Omental fat pad (tissue), 4 donors: Measurements from ENCODE around the gene EIF4B. TPM values are rescaled to one million over a fixed set of nuclear protein-coding genes. Genes with fewer than 3 reads are reported as not detected.

Source experiments
- ATAC-seq: fragments of 150-250 bp; one replicate; pipeline ENCODE4 v1.9.1; 2016; ENCODE audit warnings: mild to moderate bottlenecking, moderate library complexity; ENCODE audit not compliant: low FRiP score
- DNase-seq: peaks from one replicate; pipeline ENCODE4 v3.0.0-alpha.2; 2019; ENCODE audit warnings: low spot score
- CTCF ChIP-seq, 3 donors: fragments of 450-650 bp; IDR thresholded peaks; one replicate each; pipeline ENCODE4 v1.5.1; 2016 to 2017; ENCODE audit warnings: antibody characterized with exemption in 3 of 3, mild to moderate bottlenecking in 3 of 3, moderate library complexity in 2 of 3
- small RNA-seq: library from RNA; depleted of rRNA; stranded (forward); fragments of <200 nt; gene quantifications from one replicate; pipeline ENCODE3, GENCODE V24; 2016
- total RNA-seq, 4 donors: library from RNA; depleted of rRNA; stranded (reverse); fragments of >200 nt; gene quantifications; one replicate each; pipeline ENCODE4 v1.1.0, GENCODE V29; 2016

Gene EIF4B
- total RNA-seq, 4 donors from 2014 or later, result 449 to 633 (median 553) TPM

- no peak for TF ChIP-seq CTCF (IDR thresholded peaks at IDR 0.05)
These were observed 73.2 kb downstream of the EIF4B start, which contains the start of gene SPRYD3 for GRCh38 chr12:53079226-53080117. Gene SPRYD3, minus strand, starts transcription at chr12:53079390. Its CDS starts 57 bp downstream, at chr12:53079333.

GRCh38 chr12:53082637-53083175 lies 76.5 kb downstream of the EIF4B start:
- ATAC-seq (no peak), DNase-seq (no peak)
- TF ChIP-seq CTCF (IDR thresholded peaks at IDR 0.05), result no peak

More at GRCh38 chr12:53079226-53080117, 73.2 kb downstream of the EIF4B start, which contains the start of gene SPRYD3:
- peak; percentile 99 for ATAC-seq
- peak; percentile 90 for DNase-seq

DNA sequence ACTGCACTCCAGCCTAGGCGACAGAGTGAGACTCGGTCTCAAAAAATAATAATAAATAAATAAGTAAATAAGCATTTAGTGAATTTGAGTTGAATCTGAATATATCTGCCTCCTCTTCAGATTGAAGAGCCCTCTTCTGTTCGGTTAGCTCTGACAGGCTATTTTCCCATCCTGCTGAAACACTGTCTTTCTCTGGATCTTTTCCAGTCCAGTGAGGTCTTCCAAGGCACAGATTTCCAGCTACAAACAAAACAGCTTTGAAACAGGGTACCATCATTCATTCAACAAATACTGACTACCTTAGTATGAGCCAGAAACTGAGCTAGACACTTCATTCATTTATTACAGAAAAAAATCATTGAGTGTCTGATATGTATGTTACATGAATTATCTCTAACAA lies 80.1 kb downstream of the EIF4B start:
- ATAC-seq (no peak), DNase-seq (no peak)
- TF ChIP-seq CTCF (IDR thresholded peaks at IDR 0.05), result no peak

GRCh38 chr12:53090105-53090504 lies 83.8 kb downstream of the EIF4B start:
- DNase-seq, result no peak
- ATAC-seq, result no peak
- no peak for TF ChIP-seq CTCF (IDR thresholded peaks at IDR 0.05)

DNA sequence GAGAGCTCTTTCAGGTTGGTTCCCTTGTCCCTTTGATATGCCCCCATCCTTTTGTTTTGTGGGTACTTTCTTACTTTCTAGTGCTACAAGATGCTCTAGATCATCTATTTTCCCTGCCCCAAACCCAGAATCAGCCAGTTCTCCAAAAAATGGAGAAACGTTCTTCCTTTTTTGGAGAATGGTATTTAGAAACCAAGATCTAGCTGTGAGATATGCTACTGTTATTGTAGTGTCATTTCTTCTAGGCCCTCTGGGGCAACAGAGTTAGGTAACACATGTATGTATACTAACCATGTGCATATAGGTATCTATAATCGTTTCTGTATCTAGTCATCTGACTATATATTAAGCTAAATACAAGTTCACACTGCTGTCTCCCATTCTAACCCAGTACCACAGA lies 84.3 kb downstream of the EIF4B start:
- TF ChIP-seq CTCF (IDR thresholded peaks at IDR 0.05), result no peak
- DNase-seq, result no peak
- no peak for ATAC-seq

DNA sequence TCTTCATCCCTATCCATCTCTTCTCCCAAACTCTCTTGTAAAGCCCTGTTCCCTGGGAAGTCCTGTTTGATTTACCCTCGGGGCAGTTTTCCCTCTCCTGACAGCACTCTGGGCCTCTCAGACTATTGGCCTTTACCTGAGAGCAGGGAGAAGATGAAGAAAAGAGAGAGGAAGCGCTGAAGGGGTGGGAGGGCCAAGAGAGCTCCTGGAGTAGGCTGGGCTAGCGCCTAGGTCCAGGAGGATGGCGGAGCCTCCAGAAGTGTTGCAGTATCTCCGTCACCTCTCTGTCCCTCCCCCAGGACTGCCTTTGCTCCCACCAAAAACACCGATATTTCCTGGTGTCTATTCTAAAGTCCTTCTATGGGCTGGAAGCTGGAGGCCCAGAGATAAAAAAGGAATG lies 85.5 kb downstream of the EIF4B start:
- ATAC-seq (no peak), DNase-seq (no peak)
- no peak for TF ChIP-seq CTCF (IDR thresholded peaks at IDR 0.05)

Small RNA genes lying within 50 kb of the gene (small RNA-seq; reads per million reads assigned to genes)
- gene MIR6757, result not detected

Other genes with a start within 250 kb of the EIF4B start
- gene KRT76, start 229.1 kb upstream of the EIF4B start, total RNA-seq, result not detected
- gene KRT3, start 210.3 kb upstream of the EIF4B start, total RNA-seq, result not detected
- not detected for gene KRT4, start 192.3 kb upstream of the EIF4B start, total RNA-seq
- gene KRT79, start 172.1 kb upstream of the EIF4B start, total RNA-seq, result 1 to 10 TPM in 2 of 4 donors, under 1 TPM in 1, not detected in 1; 0.46 to 2.8 (median 1.7) TPM
- 1 to 10 TPM in 1 of 4 donors, not detected in 3; 1.9 TPM for gene KRT78, start 157.5 kb upstream of the EIF4B start, total RNA-seq
- 1,000 to 10,000 TPM in 1 of 4 donors, 100 to 1,000 TPM in 2, 10 to 100 TPM in 1; 92.8 to 1,088 (median 251) TPM for gene KRT8, start 101.4 kb upstream of the EIF4B start, total RNA-seq
- gene KRT18, start 57.3 kb upstream of the EIF4B start, total RNA-seq, result 1,000 to 10,000 TPM in 1 of 4 donors, 100 to 1,000 TPM in 2, 10 to 100 TPM in 1; 12.1 to 2,005 (median 376) TPM
- 100 to 1,000 TPM in 3 of 4 donors, 10 to 100 TPM in 1; 97.7 to 444 (median 154) TPM for gene TNS2, start 43.6 kb downstream of the EIF4B start, total RNA-seq
- gene SPRYD3, start 72.9 kb downstream of the EIF4B start, total RNA-seq, result 10 to 100 TPM; 31.5 to 42.3 (median 36.3) TPM
- 100 to 1,000 TPM; 246 to 902 (median 719) TPM for gene IGFBP6, start 91.2 kb downstream of the EIF4B start, total RNA-seq
- gene SOAT2, start 97.0 kb downstream of the EIF4B start, total RNA-seq, result not detected
- gene ZNF740, start 174.3 kb downstream of the EIF4B start, total RNA-seq, result 10 to 100 TPM; 11.2 to 21.8 (median 16.5) TPM
- gene CSAD, start 174.5 kb downstream of the EIF4B start, total RNA-seq, result 100 to 1,000 TPM in 1 of 4 donors, 10 to 100 TPM in 3; 71.1 to 118 (median 81.7) TPM
- 1 to 10 TPM; 1.1 to 2.8 (median 1.9) TPM for gene ITGB7, start 200.8 kb downstream of the EIF4B start, total RNA-seq
- gene RARG, start 225.8 kb downstream of the EIF4B start, total RNA-seq, result 10 to 100 TPM in 3 of 4 donors, 1 to 10 TPM in 1; 4.3 to 23.5 (median 13.2) TPM